K562 (cell line): ENCODE measurements around the gene GNAI2. TPM values are rescaled to one million over a fixed set of nuclear protein-coding genes. Genes with fewer than 3 reads are reported as not detected.

ENCODE experiments used
- ATF7 ChIP-seq: fragments of 450-650 bp; IDR thresholded peaks from 2 replicates; pipeline ENCODE4 v1.7.1; 2014; ENCODE audit warnings: mild to moderate bottlenecking, moderate library complexity
- BRD4 ChIP-seq: fragments of 200-600 bp; sonication (generic); IDR thresholded peaks from 2 replicates; pipeline ENCODE4 v1.6.1; 2017; ENCODE audit warnings: inconsistent platforms
- BRD9 ChIP-seq: fragments of 450-650 bp; IDR thresholded peaks from 2 replicates; pipeline ENCODE4 v1.6.1; 2018; ENCODE audit warnings: low read depth; ENCODE audit not compliant: partially characterized antibody
- CREB1 ChIP-seq, 2 experiments: sonication (generic) in 1 of 2; formaldehyde crosslinking in 1 of 2; IDR thresholded peaks; 2 replicates each; pipeline versions ENCODE4 v1.6.1 to v1.8.0; 2012 to 2022; ENCODE audit warnings: inconsistent platforms in 1 of 2, mild to moderate bottlenecking in 1 of 2, missing genetic modification reagents in 1 of 2, moderate library complexity in 1 of 2
- CREB3 ChIP-seq: fragments of 450-650 bp; conservative IDR thresholded peaks from 2 replicates; pipeline ENCODE4 v1.6.1; 2016; ENCODE audit warnings: missing genetic modification characterization, low read depth, mild to moderate bottlenecking, missing compliant biosample characterization, moderate library complexity
- CREM ChIP-seq: IDR thresholded peaks from 2 replicates; pipeline ENCODE4 v1.6.1; 2014; ENCODE audit warnings: antibody characterized with exemption, low read depth
- HNRNPL ChIP-seq: fragments of 200-400 bp; formaldehyde crosslinking; IDR thresholded peaks from 2 replicates; pipeline ENCODE4 v1.6.1; 2017; ENCODE audit warnings: low read depth, mild to moderate bottlenecking, low read length
- POLR2G ChIP-seq: fragments of 200-400 bp; formaldehyde crosslinking; IDR thresholded peaks from 2 replicates; pipeline ENCODE4 v1.6.1; 2017; ENCODE audit warnings: low read depth, mild to moderate bottlenecking, antibody characterized with exemption, low read length, moderate library complexity
- RREB1 ChIP-seq: fragments of 250-450 bp; sonication (Bioruptor Pico); IDR thresholded peaks from 2 replicates; pipeline ENCODE4 v1.4.0; 2020
- TAL1 ChIP-seq: fragments of 450-650 bp; IDR thresholded peaks from 2 replicates; pipeline ENCODE4 v1.6.1; 2016; ENCODE audit warnings: mild to moderate bottlenecking
- polyA plus RNA-seq, 8 experiments: library from polyadenylated mRNA; depleted of rRNA in 4 of 8; stranded (reverse) in 5 of 8; unstranded in 3 of 8; fragments of >200 nt; fragmentation: Nextera tagmentation in 2 of 8; fragmentation: Illumina TruSeq in 1 of 8; extraction: Ambion mirVana in 2 of 8; extraction: Trizol in 1 of 8; gene quantifications; 2 replicates each; pipeline versions ENCODE4 v1.2.1 to v1.2.3, GENCODE V29; 2011 to 2014; ENCODE audit warnings: inconsistent platforms in 1 of 8, missing spikeins in 1 of 8
- total RNA-seq, 7 experiments: library from RNA; depleted of rRNA in 6 of 7; stranded (reverse); fragments of >200 nt in 6 of 7; fragmentation: Illumina TruSeq in 2 of 7; extraction: Trizol in 2 of 7; gene quantifications; 2 replicates each; pipeline versions ENCODE4 v1.2.1 to v1.2.3, GENCODE V29; 2011 to 2021; ENCODE audit warnings: low replicate concordance in 1 of 7
- TF ChIP-seq, protein P1 (sequence below): IDR thresholded peaks from 2 replicates; pipeline ENCODE4 v1.6.1; 2016; ENCODE audit warnings: missing genetic modification characterization, missing compliant biosample characterization
- TF ChIP-seq, protein P2 (sequence below): fragments of 450-650 bp; IDR thresholded peaks from 2 replicates; pipeline ENCODE4 v1.6.1; 2018; ENCODE audit not compliant: partially characterized antibody

GNAI2 gene
- total and polyA plus RNA-seq, 9 of the 15 experiments (the other 6 are each of a cell fraction or from before 2014, with no cell fraction given) = 1.1 to 72.2 (median 42.7) TPM

GRCh38 chr3:50246517-50246954, 10.5 kb downstream of the GNAI2 start (continued):
- TF ChIP-seq, protein P1, sequence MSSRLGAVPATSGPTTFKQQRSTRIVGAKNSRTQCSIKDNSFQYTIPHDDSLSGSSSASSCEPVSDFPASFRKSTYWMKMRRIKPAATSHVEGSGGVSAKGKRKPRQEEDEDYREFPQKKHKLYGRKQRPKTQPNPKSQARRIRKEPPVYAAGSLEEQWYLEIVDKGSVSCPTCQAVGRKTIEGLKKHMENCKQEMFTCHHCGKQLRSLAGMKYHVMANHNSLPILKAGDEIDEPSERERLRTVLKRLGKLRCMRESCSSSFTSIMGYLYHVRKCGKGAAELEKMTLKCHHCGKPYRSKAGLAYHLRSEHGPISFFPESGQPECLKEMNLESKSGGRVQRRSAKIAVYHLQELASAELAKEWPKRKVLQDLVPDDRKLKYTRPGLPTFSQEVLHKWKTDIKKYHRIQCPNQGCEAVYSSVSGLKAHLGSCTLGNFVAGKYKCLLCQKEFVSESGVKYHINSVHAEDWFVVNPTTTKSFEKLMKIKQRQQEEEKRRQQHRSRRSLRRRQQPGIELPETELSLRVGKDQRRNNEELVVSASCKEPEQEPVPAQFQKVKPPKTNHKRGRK (tag) = no peak
- TF ChIP-seq CREB1 (IDR thresholded peaks at IDR 0.05) (no peak; the same call in 1 of the 2 replicates), CREB1 (CRISPR knock-in tag; IDR thresholded peaks at IDR 0.05) (peak; percentile 59), BRD4 (no peak), POLR2G (peak; percentile 42; the same call in 1 of the 2 replicates), RREB1 (CRISPR knock-in tag) (no peak), CREM (peak; percentile 91), CREB3 (tag) (no peak), ATF7 (0 out of 2 replicates have a peak, but pooled peaks have one; percentile 42), TAL1 (no peak), HNRNPL (no peak), BRD9 (no peak)
- TF ChIP-seq, protein P2, sequence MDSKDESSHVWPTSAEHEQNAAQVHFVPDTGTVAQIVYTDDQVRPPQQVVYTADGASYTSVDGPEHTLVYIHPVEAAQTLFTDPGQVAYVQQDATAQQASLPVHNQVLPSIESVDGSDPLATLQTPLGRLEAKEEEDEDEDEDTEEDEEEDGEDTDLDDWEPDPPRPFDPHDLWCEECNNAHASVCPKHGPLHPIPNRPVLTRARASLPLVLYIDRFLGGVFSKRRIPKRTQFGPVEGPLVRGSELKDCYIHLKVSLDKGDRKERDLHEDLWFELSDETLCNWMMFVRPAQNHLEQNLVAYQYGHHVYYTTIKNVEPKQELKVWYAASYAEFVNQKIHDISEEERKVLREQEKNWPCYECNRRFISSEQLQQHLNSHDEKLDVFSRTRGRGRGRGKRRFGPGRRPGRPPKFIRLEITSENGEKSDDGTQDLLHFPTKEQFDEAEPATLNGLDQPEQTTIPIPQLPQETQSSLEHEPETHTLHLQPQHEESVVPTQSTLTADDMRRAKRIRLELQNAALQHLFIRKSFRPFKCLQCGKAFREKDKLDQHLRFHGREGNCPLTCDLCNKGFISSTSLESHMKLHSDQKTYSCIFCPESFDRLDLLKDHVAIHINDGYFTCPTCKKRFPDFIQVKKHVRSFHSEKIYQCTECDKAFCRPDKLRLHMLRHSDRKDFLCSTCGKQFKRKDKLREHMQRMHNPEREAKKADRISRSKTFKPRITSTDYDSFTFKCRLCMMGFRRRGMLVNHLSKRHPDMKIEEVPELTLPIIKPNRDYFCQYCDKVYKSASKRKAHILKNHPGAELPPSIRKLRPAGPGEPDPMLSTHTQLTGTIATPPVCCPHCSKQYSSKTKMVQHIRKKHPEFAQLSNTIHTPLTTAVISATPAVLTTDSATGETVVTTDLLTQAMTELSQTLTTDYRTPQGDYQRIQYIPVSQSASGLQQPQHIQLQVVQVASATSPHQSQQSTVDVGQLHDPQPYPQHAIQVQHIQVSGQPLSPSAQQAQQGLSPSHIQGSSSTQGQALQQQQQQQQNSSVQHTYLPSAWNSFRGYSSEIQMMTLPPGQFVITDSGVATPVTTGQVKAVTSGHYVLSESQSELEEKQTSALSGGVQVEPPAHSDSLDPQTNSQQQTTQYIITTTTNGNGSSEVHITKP = no peak
